NCI-H187 (cell line): ENCODE measurements around the gene FUT6.

ENCODE experiments used
- DNase-seq, 2 experiments: peaks; one replicate each; lab custom pipeline; 2025; lab: John Stamatoyannopoulos, UW

Gene FUT6

GRCh38 chr19:5827891-5828660, 11.4 kb downstream of the FUT6 start:
- peak; percentile 60 to 69 for DNase-seq

- DNase-seq = no peak
These were observed 12.1 kb downstream of the FUT6 start for GRCh38 chr19:5827342-5827890.

- peak; percentile 45 to 51 for DNase-seq
These were observed 12.8 kb downstream of the FUT6 start for GRCh38 chr19:5826531-5827341.

GRCh38 chr19:5825178-5825577, 14.3 kb downstream of the FUT6 start:
- no peak for DNase-seq

- DNase-seq = no peak
These were observed 14.8 kb downstream of the FUT6 start for GRCh38 chr19:5824751-5825150.

GRCh38 chr19:5823579-5824281, 15.8 kb downstream of the FUT6 start:
- no peak for DNase-seq

- DNase-seq = no peak
These were observed 17.2 kb downstream of the FUT6 start for GRCh38 chr19:5822181-5822844.

GRCh38 chr19:5821521-5822180, 17.9 kb downstream of the FUT6 start:
- DNase-seq = no peak

- DNase-seq = no peak
These were observed 18.7 kb downstream of the FUT6 start for GRCh38 chr19:5820785-5821184.

- no peak for DNase-seq
These were observed 20.9 kb downstream of the FUT6 start for GRCh38 chr19:5818594-5818993.

- no peak for DNase-seq
These were observed 22.3 kb downstream of the FUT6 start for GRCh38 chr19:5817218-5817617.

GRCh38 chr19:5814852-5815246, 24.7 kb downstream of the FUT6 start:
- DNase-seq = no peak

GRCh38 chr19:5814123-5814851, 25.2 kb downstream of the FUT6 start:
- DNase-seq = no peak

GRCh38 chr19:5811117-5811516, 28.4 kb downstream of the FUT6 start:
- no peak for DNase-seq

- DNase-seq = no peak
These were observed 30.0 kb downstream of the FUT6 start for GRCh38 chr19:5809469-5809868.

- no peak for DNase-seq
These were observed 30.4 kb downstream of the FUT6 start for GRCh38 chr19:5809053-5809452.

GRCh38 chr19:5808120-5808816, 31.2 kb downstream of the FUT6 start:
- no peak for DNase-seq

- no peak for DNase-seq
These were observed 32.6 kb downstream of the FUT6 start for GRCh38 chr19:5806905-5807304.

GRCh38 chr19:5806133-5806489, 33.4 kb downstream of the FUT6 start:
- DNase-seq = no peak
